KMS-11 (cell line): ENCODE data around the gene HTR6.

Experiments used
- H2AFZ ChIP-seq: fragments of 200-600 bp; sonication (generic); 2 replicates; pipeline ENCODE4 v1.6.1; 2016; ENCODE audit warnings: antibody characterized with exemption, mixed run types, low read depth
- H3K27ac ChIP-seq: fragments of 200-600 bp; sonication (generic); 2 replicates; pipeline ENCODE4 v1.6.1; 2016; ENCODE audit warnings: mild to moderate bottlenecking, mixed run types
- H3K27me3 ChIP-seq: fragments of 200-600 bp; sonication (generic); 2 replicates; pipeline ENCODE4 v1.6.1; 2017; ENCODE audit warnings: mild to moderate bottlenecking, low read depth, mixed run types, moderate library complexity; ENCODE audit not compliant: insufficient read depth
- H3K36me3 ChIP-seq: fragments of 200-600 bp; sonication (generic); 2 replicates; pipeline ENCODE4 v1.6.1; 2017; ENCODE audit warnings: mild to moderate bottlenecking, mixed run types; ENCODE audit not compliant: insufficient read depth
- H3K4me1 ChIP-seq: fragments of 200-600 bp; sonication (generic); 2 replicates; pipeline ENCODE4 v1.6.1; 2016; ENCODE audit warnings: mild to moderate bottlenecking, low read depth, mixed run types; ENCODE audit not compliant: poor library complexity, severe bottlenecking
- H3K4me2 ChIP-seq: fragments of 200-600 bp; sonication (generic); 2 replicates; pipeline ENCODE4 v1.7.0; 2016; ENCODE audit warnings: mild to moderate bottlenecking, mixed run types
- H3K4me3 ChIP-seq: fragments of 200-600 bp; sonication (generic); IDR thresholded peaks from 2 replicates; pipeline ENCODE4 v1.6.1; 2017; ENCODE audit warnings: low read depth, low read length, mixed read lengths; ENCODE audit not compliant: insufficient read depth
- H3K79me2 ChIP-seq: fragments of 200-600 bp; sonication (generic); 2 replicates; pipeline ENCODE4 v1.6.1; 2016; ENCODE audit warnings: low read depth, mixed run types; ENCODE audit not compliant: insufficient read depth
- H3K9ac ChIP-seq: fragments of 200-600 bp; sonication (generic); 2 replicates; pipeline ENCODE4 v1.6.1; 2016; ENCODE audit warnings: mild to moderate bottlenecking, mixed run types
- H4K20me1 ChIP-seq: fragments of 200-600 bp; sonication (generic); 2 replicates; pipeline ENCODE4 v1.6.1; 2016; ENCODE audit warnings: mild to moderate bottlenecking, mixed run types; ENCODE audit not compliant: insufficient read depth
- CTCF ChIP-seq: fragments of 200-600 bp; sonication (generic); conservative IDR thresholded peaks from 2 replicates; pipeline ENCODE4 v1.6.1; 2017; ENCODE audit warnings: low read depth, mild to moderate bottlenecking, antibody characterized with exemption, low read length, moderate library complexity, mixed read lengths

Gene HTR6

GRCh38 chr1:19647643-19648042 lies 17.0 kb upstream of the HTR6 start:
- Histone ChIP-seq H3K4me2 (no peak overlapping the region), H3K79me2 (no peaks in the 10 kb centered on the region), H3K27ac (no peak overlapping the region)

GRCh38 chr1:19648239-19648638 lies 16.4 kb upstream of the HTR6 start:
- H3K79me2 ChIP-seq = no peaks in the 10 kb centered on the region
- H3K36me3 ChIP-seq = no peaks in the 10 kb centered on the region
- H3K4me3 ChIP-seq = no peak overlapping the region
- no peaks in the 10 kb centered on the region for H4K20me1 ChIP-seq
- no peak overlapping the region for H3K9ac ChIP-seq
- H2AFZ ChIP-seq = no peak overlapping the region
- peaks cover 23% of the 10 kb centered on the region for H3K27me3 ChIP-seq
- no peak overlapping the region for H3K27ac ChIP-seq
- H3K4me2 ChIP-seq = no peak overlapping the region
- no peak for TF ChIP-seq CTCF
- no peaks in the 10 kb centered on the region for H3K4me1 ChIP-seq

More at GRCh38 chr1:19647643-19648042, 17.0 kb upstream of the HTR6 start:
- no peaks in the 10 kb centered on the region for H3K36me3 ChIP-seq
- H3K4me3 ChIP-seq = no peak overlapping the region
- H3K27me3 ChIP-seq = peaks cover 26% of the 10 kb centered on the region
- H3K4me1 ChIP-seq = no peaks in the 10 kb centered on the region
- TF ChIP-seq CTCF = no peak
- no peak overlapping the region for H3K9ac ChIP-seq
- H2AFZ ChIP-seq = no peak overlapping the region
- no peaks in the 10 kb centered on the region for H4K20me1 ChIP-seq

- no peak overlapping the region for H3K9ac ChIP-seq
- H3K36me3 ChIP-seq = no peaks in the 10 kb centered on the region
- H3K27me3 ChIP-seq = peaks cover 23% of the 10 kb centered on the region
- no peak for TF ChIP-seq CTCF
- H2AFZ ChIP-seq = no peak overlapping the region
- no peaks in the 10 kb centered on the region for H4K20me1 ChIP-seq
- no peak overlapping the region for H3K4me2 ChIP-seq
- no peaks in the 10 kb centered on the region for H3K79me2 ChIP-seq
- no peak overlapping the region for H3K4me3 ChIP-seq
- H3K4me1 ChIP-seq = peaks cover 4% of the 10 kb centered on the region
- no peak overlapping the region for H3K27ac ChIP-seq
Measured at GRCh38 chr1:19648689-19649088, 16.0 kb upstream of the HTR6 start.

- Histone ChIP-seq H3K4me1 (peaks cover 9% of the 10 kb centered on the region), H4K20me1 (no peaks in the 10 kb centered on the region), H2AFZ (no peak overlapping the region; the same call in 1 of the 2 replicates), H3K36me3 (no peaks in the 10 kb centered on the region), H3K27me3 (peaks cover 13% of the 10 kb centered on the region; the same call in 1 of the 2 replicates), H3K4me3 (no peak overlapping the region), H3K9ac (no peak overlapping the region), H3K4me2 (no peak overlapping the region), H3K27ac (no peak overlapping the region), H3K79me2 (no peaks in the 10 kb centered on the region)
- TF ChIP-seq CTCF = no peak
Measured at GRCh38 chr1:19650416-19651140, 14.1 kb upstream of the HTR6 start.
